ENCODE results near the gene PBX3.

Gene PBX3

DNA sequence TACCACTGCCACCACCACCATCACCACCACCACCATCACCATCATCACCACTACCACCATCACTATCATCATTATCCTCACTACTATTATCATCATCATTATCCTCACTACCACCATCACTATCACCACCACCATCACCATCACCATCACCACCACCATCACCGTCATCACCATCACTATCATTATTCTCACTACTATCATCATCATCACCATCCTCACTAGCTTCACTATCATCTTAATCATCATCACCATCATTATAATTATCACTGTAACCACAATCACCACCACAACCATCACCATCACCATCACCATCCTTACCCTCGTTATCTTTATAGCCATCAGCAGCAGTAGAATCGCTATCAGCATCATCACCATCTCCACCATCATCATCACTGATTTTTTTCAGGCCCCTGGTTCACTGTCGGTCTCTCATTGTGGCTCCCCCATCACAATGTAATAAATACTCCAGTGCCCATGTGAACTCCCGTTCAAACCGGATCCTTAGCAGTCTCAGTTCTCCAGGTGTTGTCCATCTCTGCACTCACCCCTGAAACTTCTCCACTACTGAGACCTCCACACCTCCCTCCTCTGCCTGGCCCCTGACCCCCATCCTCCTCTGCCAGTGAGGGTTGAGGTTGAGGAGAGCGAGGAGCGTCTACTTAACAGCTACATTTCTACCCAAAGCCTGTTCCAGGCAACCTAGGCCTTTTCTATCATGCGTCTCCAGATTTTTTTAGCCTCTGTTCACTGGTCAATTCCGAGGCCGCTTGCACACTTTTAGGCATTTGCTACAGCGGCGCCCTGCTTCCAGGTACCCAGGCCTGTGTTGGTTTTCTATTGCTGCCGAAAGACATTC is 238.2 kb downstream of the PBX3 start:
- no peak for DNase-seq

DNA sequence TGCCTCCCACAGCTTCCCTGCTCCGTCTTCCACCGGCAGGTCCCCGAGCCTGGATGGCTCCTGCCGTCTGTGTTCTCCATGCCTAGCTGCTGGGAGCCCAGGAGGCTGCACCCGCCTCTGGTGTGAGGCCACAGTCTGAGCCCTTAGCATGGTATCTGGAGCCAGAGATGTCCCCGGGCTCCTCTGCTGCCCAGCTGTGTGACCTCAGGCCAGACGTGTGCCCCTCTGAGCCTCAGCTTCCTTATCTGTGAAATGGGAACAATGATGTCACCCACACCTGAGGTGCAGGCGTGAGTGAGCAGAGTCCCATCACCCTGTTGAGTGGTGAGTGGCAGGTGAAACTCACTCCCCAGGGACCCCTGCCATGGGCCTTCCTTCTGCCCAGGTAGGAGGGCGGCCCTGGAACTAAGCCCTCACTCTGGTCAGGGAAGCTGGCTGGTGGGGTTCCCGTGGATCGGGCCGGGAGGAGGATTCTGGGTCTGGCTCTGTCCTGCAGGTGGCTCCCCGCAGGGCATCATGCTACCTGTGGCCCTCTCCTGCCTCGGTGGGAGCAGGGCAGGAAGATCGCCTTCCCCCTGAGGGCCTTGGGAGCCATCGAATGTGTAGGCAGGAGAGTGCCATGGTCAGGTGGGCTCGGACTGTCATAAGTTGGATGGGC is 239.0 kb downstream of the PBX3 start:
- no peak for DNase-seq

DNA sequence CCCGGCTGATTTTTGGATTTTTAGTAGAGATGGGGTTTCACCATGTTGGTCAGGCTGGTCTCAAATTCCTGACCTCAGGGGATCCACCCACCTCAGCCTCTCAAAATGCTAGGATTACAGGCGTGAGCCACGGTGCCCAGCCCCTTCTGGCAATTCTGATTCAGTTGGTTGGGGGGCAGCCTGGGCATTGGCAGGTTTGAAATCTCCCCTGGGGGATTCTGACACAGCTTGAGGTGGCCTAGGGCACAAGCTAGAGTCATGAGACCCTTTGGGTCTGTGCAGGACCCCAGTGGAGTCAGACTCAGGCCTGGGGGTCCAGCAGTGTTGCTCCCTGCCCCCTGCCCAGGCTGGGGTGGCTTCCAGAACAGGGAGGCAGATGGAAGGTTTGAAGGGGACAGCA is 239.8 kb downstream of the PBX3 start:
- no peak for DNase-seq

DNA sequence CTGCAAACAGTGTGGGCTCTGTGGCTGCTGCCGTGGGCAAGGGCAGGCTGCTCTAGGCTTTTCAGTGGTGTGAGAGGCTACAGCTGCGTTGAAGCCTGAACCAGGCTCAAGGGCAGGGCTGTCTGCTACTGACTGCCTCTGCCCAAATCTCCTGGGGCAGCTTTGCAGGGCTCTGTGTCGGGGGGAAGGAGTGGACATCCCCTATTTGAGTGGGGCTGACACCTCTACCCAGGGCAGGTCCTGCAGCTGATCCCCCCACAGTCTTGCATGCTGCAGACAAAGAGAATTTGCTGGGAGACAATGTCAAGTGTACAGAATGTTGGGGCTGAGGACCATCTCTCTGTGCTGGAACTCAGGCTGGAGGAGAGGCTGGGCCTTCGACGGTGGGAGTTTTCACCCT is 240.2 kb downstream of the PBX3 start:
- DNase-seq = no peak

DNA sequence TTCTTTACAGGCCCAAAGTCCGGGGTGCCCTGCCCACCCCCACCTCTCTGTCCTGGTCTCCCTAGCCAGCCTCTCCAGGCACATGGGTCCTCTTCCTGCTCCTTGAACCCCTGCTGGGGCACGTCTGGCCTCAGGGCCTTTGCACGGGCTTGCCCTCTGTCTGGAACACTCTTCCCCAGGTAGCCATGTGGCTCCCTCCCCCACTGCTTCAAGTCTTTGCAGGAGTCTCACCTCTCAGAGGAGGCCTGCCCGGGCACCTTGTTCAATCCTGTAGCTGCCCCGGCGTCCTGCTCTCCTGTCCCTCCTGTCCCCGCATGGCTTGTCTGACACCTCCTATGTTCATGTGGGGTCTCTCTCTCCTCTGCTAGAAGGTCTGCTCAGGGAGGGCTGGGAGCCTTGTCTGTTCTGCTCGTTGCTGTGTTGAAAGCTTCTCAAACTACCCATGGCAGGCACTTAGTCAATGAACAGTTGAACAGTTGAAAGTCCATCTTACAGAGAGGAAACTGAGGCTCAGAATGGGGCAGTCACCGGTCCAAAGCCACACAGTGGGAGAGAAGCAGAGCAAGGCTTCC is 241.4 kb downstream of the PBX3 start:
- no peak for DNase-seq

- DNase-seq = no peak
Measured at GRCh38 chr9:125989090-125989501, 241.9 kb downstream of the PBX3 start.

DNA sequence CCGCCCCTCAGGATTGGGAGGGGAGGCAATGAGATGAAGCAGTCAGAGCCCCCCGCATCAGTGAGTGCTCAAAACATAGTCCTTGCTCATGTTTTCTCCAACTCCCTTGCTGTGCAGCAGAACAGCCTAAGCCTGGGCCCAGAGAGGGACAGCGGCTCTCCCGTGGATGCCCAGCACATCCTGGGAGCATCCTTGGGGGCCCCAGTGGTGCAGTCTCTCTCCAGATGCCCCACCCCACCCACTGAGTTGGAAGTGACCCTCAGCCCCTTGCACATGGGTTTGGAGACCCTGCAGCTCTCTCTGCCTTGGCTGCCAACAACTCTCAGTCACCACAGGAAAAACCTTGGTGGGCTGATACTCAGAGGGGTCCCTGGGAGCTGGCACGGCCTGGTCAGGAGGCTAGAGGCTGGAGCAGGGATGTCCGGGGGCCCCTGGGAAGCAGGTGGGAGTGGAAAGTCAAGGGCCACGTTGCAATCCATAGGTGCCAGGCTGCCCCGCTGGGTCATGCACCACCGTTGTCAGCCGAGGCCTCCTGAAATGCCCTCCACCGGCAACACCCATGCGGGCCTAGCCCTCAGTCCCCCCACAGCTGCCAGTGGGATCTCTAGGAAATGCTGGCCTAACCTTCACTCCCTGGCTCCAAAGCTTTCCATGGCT is 242.5 kb downstream of the PBX3 start:
- no peak for DNase-seq

DNA sequence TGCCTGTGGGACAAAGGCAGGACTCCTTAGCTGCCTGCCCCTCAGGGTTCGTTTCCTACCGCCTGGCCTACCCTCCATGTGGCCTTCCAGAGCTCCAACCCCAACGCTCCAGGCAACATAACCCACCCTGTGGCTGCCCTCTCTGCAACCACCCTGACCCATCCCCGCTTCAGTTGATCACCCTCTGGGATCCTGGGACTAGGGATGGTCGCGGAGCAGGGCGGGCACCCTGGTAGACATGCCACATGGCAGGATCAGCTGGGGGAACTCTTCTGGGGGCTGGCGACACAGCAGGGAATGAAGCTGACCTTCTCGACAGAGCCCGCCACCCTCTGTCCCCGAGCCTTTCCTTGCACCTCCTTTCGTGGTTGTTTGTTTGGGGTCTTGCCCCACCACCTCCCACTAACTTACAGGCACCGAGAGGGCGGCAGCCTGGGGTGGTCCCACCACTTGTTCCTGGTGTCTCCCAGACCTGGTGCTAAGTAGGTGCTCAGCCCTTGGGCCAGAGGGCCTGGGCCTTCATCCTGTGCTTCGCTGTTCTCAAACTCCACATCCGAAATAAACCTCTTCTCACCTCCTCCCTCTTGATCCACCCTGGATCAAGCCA is 243.1 kb downstream of the PBX3 start:
- no peak for DNase-seq

DNA sequence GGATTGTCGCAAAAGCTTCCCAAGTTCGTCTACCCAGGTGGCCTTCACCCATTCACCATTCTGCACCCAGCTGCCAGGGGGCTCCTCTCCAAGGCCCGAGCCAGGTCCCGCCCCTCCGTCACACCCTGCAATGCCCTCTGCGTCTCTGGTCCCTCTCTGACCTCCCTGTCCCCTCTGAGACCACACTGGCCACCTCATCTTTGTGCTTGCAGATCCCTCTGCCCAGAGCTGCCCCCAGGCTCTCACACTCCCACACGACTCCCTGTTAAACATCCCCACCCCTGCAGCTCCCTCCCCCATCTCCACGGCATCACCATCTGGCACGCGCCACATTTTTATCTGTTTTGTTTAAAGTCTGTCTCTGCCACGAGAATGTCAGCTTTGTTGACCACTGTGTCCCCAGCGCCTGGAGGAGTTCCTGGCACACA is 243.6 kb downstream of the PBX3 start:
- DNase-seq = no peak

DNA sequence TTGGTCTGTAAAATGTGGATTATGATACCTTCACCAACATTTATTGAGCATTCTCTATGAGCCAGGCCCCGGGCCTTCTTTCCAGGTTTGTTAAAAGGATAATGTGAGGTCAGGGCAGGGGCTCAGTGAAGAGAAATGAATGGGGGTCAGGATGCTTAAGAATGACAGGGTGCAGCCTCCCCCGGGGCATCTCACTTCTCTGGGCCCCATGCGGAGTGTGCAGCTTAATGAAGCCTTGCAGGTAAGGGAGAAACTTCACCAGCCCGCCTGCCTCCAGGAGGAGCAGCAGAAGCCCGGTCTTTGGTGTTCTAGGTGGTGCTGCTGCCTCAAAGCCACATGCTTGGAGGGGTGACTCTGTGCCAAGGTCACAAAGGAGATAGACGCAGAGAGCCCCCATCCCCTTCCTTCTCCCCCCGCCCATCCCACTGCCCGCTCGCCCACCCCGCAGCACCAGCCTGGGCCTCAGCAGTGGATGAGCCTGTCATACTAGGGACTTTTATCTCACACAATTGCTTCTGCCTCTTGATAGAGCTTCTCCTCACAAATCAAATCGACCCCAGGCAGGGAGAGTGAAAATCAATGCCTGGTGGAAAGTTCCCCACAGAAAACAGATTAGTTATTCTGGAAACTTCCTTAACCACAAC is 244.8 kb downstream of the PBX3 start:
- no peak for DNase-seq

GRCh38 chr9:125992557-125992956 is 245.4 kb downstream of the PBX3 start:
- no peak for DNase-seq

DNA sequence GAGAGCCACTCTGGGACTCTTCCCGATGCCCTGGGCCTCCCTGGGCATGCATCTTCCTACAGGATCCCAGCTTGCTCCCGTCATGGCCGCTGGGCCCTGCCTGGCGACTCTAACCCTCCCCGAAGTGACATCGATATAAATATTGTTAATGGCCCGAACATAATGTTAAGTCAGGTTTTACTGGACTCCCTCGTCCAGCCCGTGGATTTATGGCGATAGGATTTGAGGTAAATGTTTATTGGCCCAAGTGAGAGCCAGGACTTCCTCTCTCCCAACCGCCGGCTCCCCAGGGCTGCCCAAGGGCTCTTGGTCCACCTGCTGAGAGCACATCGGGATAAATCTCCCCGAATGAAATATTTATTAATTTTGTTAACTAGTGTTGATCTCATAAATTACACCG is 246.3 kb downstream of the PBX3 start:
- DNase-seq = no peak

- no peak for DNase-seq
Measured at GRCh38 chr9:125994066-125994943, 247.1 kb downstream of the PBX3 start.

DNA sequence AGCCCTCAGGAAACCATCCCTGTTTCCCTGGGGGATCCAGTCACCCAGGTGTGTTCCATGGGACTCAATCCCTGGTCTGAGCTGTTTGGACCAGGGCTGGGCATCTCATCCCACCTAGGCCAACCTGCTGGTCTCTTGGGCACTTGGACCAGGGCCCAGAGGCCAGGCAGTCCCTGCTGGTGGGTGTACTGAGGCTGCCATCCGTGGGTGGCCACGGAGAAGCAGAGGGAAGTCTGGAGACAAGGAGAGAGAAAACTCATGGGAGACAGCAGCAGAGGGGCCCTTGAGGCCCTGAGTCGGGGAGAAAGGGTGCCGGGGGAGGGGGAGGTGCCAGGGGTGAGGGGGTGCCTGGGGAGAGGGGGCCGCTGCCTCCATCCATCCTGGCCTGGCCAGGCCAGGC is 247.8 kb downstream of the PBX3 start:
- no peak for DNase-seq

DNA sequence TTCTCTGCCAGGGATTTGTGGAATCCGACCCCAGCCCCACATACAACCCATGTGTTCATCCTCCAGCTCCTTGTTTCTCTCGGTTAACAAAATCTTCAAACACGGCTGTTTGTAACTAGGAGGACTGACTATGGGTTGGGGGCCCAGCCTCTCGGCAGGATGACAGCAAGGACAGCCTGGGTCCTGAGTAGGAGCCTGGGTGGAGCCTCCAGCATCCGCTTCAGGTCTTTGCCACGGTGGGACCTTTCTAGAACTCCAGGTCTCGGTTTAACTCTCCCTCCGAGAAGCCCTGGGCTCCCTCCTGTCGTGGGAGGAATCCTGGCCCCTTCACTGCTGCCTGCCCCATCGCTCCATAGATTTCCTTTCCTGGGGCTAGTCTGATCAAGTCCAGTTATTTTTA is 248.5 kb downstream of the PBX3 start:
- no peak for DNase-seq

DNA sequence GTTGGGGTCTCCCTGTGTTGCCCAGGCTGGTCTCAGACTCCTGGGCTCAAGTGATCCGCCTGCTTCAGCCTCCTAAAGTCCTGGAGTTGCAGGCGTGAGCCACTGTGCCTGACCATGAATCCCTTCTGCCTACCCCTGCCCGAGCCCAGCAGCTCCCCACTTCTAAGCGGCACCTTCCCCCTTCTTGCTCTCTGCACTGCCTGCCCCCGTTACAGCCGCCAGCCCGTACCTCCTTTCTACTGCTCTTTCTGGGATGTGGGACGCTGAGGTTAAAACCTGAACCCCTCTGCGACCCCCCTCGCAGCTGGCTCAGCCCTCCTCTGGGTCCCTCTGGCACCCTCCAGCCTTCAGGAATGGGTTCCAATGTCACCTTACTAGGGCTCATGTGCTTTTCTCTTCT is 249.6 kb downstream of the PBX3 start:
- DNase-seq = no peak

GRCh38 chr9:125997196-125997823 is 250.1 kb downstream of the PBX3 start:
- DNase-seq = no peak

DNA sequence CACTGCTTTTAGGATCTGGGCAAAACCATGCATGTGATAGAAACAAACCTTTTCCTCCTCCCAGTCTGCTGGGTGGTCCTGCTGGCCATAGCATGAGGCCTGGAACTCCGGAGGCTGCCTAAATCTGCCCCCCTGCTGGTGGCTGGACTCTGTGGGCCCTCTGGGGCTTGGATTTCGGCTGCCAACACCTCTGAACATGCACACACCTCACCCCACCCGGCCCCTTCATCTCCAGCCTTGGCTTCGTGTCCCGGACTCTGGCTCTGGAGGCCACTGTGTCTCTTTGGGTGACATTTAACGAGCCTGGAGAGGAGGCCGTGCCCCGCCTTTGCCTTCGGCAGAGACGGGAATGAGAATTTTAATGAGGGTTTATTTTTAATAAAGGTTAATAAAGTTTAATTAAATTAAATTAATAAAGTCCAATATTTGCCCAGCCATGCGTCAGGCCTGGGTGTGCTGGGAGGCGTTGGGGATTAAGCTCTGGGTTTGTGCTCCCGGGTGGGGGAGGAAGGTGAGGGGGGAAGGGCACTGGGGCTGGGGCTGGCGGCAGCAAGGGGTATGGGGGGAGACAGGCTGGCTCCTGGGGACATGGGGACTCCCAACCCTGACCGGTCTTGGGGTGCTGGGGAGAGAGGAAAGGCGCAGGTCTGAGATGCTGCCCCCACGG is 251.8 kb downstream of the PBX3 start:
- DNase-seq = no peak

GRCh38 chr9:125999504-125999881 is 252.3 kb downstream of the PBX3 start:
- no peak for DNase-seq

DNA sequence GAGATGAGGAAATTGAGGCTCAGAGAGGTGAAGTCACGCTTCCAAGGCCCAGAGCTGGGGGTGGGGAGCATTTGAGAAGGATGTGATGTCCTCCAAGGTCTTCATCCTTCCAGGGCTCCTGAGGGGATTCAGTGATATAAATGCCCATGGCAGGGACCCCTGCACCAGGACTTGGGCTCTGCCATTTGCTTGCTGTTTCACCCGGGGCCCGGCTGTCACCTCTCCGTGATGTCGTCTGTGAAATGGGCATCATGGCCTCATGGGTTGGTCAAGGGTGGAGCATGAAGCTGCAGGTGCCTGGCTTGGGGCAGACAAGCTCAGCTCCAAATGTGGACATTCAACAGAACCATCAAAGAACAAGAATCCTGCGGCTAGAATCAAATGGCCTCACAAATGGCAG is 253.1 kb downstream of the PBX3 start:
- DNase-seq = no peak

Measured in stimulated activated naive CD4-positive, alpha-beta T cell treated with Interleukin-2 at 50 U/mL for 16 hours (primary cell).